AG20443 (cell line): Measurements from ENCODE around the gene ANKS4B.

Experiments
- DNase-seq: peaks from one replicate; pipeline ENCODE4 v3.0.0; 2012; ENCODE audit warnings: low spot score, mixed read lengths

Gene ANKS4B

GRCh38 chr16:21300309-21301167 lies 67.0 kb downstream of the ANKS4B start:
- peak; percentile 94 for DNase-seq

DNA sequence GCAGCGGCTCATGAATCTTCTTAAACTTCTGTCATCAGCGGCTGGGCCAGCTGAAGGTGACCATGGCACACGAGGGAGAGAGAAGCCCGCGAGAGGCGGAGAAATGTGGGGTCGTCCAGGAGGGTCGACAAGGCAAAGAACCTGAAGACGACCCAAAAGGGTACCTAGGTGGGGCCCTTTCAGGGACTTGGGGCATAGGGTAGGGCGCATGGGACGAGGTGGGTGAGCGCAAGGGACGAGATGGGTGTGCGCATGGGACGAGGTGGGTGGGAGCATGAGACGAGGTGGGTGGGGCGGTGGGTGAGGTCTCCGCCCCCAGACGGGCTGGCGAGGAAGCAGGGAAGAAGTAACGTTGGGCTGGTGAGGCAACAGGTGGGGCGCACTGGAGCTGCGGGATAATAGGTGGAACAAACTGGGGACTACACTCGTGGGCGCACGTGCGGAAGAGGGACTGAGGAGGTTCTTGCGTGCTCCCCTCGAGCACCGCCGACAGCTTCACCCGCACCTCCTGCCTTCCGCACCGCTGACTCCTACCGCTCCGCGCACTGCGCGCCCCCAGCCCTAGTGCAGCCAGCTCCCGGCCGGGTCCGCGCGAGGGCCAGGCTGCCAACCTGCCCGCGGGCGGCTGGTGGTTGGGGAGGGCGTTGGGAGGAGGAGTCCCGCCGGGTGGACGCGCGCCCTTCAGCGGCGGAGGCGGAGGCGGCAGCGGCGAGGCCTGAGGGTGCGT lies 67.8 kb downstream of the ANKS4B start:
- DNase-seq, result peak; percentile 83

- no peak for DNase-seq
Observed at GRCh38 chr16:21301895-21302291, 68.4 kb downstream of the ANKS4B start.

DNA sequence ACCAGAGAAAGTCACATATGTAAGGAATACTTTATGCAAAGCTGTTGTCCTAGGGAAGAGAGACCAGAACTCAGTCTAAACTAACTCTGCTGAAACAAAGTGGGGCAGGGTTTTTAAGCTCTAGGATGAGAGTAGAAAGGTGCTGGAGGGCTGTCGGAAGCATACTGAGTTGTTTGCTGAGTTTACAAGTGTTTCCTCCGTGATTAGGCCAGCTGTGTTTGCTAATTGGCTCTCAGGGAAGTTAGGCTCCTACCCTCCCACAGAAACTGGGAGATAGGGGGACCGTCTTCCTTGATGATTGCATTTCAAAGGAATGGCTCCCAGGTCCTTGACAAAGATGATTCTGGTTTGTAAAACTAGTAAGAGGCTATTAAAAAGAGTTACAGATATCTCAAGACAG lies 69.0 kb downstream of the ANKS4B start:
- no peak for DNase-seq

DNA sequence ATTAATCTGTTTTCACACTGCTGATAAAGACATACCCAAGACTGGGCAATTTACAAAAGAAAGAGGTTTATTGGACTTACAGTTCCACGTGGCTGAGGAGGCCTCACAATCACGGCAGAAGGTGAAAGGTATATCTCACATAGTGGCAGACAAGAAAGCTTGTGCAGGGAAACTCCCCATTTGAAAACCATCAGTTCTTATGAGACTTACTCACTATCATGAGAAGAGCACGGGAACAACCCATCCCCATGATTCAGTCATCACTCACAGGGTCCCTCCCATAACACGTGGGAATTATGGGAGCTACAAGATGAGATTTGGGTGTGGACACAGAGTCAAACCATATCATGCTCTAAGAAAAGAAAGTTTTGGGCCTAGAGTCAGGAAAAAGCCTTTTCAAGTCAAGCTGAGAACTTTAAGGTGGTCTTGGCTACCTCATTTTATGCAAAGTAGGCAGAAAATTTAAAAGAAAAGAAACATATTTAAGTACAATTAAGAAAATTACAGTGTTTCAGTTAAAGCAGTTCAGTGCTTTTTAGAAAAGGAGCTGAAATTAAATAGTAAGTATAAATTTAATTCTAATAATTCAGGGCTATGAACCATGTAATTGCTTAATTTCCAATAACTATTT lies 69.5 kb downstream of the ANKS4B start:
- peak; percentile 63 for DNase-seq
